H7 (cell line): ENCODE measurements around the gene CCDC121. TPM values are rescaled to one million over a fixed set of nuclear protein-coding genes. Genes with fewer than 3 reads are reported as not detected.
A peak's percentile ranks its signal among the peaks of the same experiment; 100 is the strongest.
"Not testable (repeated sequence)": the region's sequence is repeated elsewhere in the genome, so short reads cannot be mapped to it uniquely, and the experiment has no call there.

Source experiments
- DNase-seq: peaks from one replicate; pipeline ENCODE4 v3.0.0; 2012
- H3K27me3 ChIP-seq: 2 replicates; pipeline ENCODE4 v1.6.0; 2011; ENCODE audit warnings: mild to moderate bottlenecking, low read length; ENCODE audit not compliant: control insufficient read depth, insufficient read depth
- H3K36me3 ChIP-seq: replicated peaks from 2 replicates; pipeline ENCODE4 v1.5.1; 2011; ENCODE audit warnings: low read length; ENCODE audit not compliant: control insufficient read depth, insufficient read depth
- H3K4me3 ChIP-seq: 2 replicates; pipeline ENCODE4 v1.5.1; 2011; ENCODE audit warnings: low read depth, mild to moderate bottlenecking, control low read depth, low read length, moderate library complexity; ENCODE audit not compliant: insufficient read depth
- total RNA-seq: library from RNA; depleted of rRNA; stranded (reverse); fragments of >200 nt; shearing (Covaris generic); gene quantifications from 2 replicates; pipeline ENCODE4 v1.2.3, GENCODE V29; 2014

Gene CCDC121
- total RNA-seq, 1 experiment from 2014 or later, result 2.3 TPM

DNA sequence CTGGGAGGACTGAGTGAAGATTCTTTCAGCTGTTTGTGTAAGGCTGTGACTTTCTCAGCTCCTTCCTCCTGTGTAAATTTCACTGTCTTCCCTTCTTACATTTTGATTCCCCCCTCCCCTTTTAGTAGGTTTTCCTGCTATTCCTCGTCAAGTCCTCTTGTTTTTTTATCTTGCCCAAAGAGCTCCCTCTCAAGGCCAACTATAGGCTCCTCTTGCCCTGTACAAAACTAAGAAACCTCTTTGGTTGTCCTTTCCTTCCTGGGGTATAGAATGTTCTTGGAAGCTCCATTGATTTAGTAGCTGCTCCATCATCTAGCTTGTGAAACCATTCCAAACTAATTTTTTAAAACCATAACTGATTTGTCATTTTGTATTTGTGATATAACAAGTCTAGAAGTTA lies 7.3 kb downstream of the CCDC121 start:
- Histone ChIP-seq H3K4me3 (no peak overlapping the region), H3K27me3 (no peaks in the 10 kb centered on the region), H3K36me3 (peaks cover 3% of the 10 kb centered on the region)
- peak; percentile 22 for DNase-seq

DNA sequence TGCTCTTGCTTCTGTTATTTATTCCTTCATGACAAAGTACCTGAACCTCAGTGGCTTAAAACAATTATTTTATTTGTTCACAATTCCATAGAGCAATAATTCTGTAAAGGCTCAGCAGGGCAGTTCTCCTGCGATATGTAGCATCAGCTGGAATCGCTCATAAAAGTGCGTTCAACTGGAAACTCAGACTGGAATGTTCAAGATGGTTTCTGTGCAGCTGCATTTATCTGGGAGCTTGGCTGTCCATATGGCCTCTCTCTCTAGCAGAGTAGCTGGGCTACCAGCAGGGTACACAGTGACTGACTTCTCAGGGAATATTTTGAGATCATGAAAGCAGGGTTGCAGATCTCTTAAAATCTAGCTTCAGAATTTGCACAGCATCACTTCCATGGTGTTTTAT lies 13.5 kb downstream of the CCDC121 start:
- Histone ChIP-seq H3K4me3 (no peak overlapping the region), H3K27me3 (no peaks in the 10 kb centered on the region), H3K36me3 (peaks cover 5% of the 10 kb centered on the region)
- DNase-seq, result no peak

DNA sequence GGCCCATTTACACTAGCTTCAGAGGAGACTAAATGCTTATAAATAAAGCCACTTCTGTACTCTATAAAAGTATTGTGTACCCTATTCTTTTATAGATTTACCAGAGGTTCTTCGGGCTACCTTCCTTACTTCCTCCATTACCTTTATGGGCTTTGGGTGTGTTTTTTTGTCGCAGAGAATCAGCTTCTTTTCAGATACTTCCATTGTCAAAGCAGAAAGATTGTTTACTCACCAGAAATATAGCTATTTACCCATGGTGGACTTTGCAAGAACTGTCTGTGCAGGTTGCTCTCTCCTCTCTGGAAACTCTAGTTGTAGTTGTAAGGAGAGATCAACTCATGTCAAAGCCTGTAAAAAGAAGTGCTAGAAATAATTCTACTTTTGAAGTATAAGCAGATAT lies 14.8 kb downstream of the CCDC121 start:
- Histone ChIP-seq H3K27me3 (no peaks in the 10 kb centered on the region), H3K4me3 (no peak overlapping the region), H3K36me3 (peaks cover 5% of the 10 kb centered on the region)
- DNase-seq, result no peak

DNA sequence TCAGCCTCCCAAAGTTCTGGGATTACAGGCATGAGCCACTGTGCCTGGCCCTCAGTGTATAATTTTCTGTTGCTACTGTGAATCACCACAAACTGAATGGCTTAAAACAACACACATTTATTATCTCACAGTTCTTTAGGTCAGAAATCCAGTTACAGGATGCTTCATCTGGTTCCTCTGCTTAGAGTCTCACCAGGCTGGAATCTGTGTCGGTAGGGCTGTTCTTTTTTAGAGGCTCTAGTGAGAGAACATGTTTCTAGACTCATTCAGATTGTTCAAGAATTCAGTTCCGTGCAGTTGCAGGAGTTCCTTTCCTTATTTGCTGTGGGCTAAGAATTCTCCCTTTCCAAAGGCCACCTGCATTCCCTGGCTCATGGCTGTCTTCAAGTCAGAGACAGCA lies 22.2 kb downstream of the CCDC121 start:
- Histone ChIP-seq H3K36me3 (peaks cover 13% of the 10 kb centered on the region), H3K27me3 (no peaks in the 10 kb centered on the region), H3K4me3 (no peak overlapping the region)
- no peak for DNase-seq

DNA sequence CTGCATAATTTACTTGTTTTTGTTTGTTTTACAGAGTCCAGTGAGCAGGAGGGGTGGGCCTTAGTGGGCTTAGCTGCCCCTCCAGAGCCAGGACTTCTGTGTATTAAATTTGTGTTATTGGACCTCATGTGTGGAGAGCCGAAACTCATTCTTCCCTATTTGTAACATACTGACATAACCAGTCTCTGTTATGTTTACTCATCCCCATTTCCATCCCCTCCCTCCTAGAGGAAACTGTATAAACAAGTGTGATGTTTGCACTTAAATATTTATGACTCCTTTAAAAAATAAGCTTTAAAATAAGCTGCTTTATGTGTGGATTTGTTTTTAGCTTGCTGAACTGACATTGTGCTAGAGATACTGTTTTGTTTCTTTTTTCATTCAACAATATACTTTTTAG lies 32.2 kb downstream of the CCDC121 start:
- Histone ChIP-seq H3K4me3 (no peak overlapping the region), H3K36me3 (0 out of 2 replicates have a peak, but pooled peaks cover 2% of the 10 kb centered on the region), H3K27me3 (no peaks in the 10 kb centered on the region)
- no peak for DNase-seq

DNA sequence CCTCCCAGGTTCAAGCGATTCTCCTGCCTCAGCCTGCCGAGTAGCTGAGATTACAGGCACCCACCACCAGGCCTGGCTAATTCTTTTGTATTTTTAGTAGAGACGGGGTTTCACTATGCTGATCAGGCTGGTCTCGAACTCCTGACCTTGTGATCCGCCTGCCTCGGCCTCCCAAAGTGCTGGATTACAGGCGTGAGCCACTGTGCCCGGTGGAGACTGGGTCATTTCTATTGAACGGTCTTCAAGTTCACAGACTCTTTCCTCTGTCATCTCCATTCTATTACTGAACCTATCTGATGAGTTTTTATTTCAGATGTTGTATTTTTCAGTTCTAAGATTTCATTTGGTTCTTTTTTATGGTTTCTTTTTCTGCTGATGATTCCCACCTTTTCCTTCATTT lies 33.4 kb downstream of the CCDC121 start:
- not testable (repeated sequence) for H3K36me3 ChIP-seq, H3K27me3 ChIP-seq, DNase-seq, H3K4me3 ChIP-seq

DNA sequence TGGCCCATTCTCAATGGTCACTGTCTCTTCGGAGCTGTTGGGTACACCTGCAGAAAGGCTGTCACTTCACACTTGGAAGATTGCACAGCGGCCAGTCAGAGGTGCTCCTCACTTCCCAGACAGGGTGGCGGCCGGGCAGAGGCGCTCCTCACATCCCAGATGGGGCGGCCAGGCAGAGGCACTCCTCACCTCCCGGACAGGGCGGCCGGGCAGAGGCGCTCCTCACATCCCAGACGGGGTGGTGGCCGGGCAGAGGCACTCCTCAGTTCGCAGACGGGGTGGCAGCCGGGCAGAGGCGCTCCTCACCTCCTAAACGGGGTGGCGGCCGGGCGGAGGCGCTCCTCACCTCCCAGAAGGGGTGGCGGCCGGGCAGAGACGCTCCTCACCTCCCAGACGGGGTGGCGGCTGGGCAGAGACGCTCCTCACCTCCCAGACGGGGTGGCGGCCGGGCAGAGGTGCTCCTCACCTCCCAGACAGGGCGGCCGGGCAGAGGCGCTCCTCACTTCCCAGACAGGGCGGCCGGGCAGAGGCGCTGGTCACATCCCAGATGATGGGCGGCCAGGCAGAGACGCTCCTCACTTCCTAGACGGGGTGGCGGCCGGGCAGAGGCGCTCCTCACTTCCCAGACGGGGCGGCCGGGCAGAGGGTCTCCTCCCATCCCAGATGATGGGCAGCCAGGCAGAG lies 34.6 kb downstream of the CCDC121 start:
- H3K27me3 ChIP-seq, H3K36me3 ChIP-seq, H3K4me3 ChIP-seq, DNase-seq: not testable (repeated sequence)

DNA sequence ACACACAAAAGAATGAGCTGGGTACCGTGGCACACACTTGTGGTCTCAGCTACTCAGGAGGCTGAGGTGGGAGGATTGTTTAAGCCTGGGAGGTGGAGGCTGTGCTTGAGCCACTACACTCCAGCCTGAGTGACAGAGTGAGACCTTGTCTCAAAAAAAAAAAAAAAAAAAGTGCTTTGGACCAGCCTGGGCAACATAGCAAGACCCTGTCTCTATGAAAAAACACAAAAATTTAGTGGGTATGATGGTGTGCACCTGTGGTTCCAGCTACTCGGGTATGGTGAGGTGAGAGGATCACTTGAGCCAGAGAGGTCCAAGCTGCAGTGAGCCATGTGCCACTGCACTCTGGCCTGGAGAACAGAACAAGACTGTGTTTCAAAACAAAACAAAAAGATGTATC lies 35.6 kb downstream of the CCDC121 start:
- Histone ChIP-seq H3K27me3 (no peaks in the 10 kb centered on the region), H3K4me3 (no peak overlapping the region), H3K36me3 (no peaks in the 10 kb centered on the region)
- DNase-seq, result no peak

DNA sequence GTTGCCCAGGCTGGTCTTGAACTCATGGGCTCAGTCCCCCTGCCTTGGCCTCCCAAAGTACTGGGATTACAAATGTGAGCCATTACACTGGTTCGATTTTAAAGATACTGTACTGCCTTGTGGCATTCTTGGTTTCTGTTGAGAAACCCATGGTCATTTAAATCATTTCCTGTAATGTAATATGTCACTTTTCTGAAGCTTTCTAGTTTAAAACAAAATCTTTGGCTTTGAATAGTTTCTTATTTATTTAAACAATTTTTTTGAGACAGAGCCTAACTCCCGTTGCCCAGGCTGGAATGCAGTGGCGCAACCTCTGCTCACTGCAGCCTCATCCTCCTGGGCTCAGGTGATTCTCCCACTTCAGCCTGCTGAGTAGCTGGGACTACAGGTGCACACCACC lies 37.1 kb downstream of the CCDC121 start:
- no peaks in the 10 kb centered on the region for H3K27me3 ChIP-seq
- no peak overlapping the region for H3K4me3 ChIP-seq
- DNase-seq, result no peak
- H3K36me3 ChIP-seq, result no peaks in the 10 kb centered on the region

DNA sequence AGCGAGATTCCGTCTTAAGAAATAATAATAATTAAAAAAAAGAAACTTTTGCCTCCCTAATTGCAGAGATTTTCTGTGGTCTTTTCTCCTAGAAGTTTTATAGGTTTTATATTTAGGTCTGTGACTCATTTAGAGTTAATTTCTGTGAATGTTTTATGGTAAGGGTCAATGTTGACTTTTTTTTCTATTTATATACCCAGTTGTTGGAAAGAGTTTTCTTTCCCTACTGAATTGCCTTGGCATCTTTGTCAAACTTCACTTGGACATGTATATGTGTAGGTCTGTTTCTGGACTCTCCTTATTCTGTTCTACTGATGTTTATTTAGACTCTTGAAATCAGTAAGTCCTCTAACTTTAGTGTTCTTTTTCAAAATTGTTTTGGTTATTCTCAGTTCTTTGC lies 40.5 kb downstream of the CCDC121 start:
- Histone ChIP-seq H3K27me3 (no peaks in the 10 kb centered on the region), H3K36me3 (no peaks in the 10 kb centered on the region), H3K4me3 (no peak overlapping the region)
- DNase-seq, result no peak

DNA sequence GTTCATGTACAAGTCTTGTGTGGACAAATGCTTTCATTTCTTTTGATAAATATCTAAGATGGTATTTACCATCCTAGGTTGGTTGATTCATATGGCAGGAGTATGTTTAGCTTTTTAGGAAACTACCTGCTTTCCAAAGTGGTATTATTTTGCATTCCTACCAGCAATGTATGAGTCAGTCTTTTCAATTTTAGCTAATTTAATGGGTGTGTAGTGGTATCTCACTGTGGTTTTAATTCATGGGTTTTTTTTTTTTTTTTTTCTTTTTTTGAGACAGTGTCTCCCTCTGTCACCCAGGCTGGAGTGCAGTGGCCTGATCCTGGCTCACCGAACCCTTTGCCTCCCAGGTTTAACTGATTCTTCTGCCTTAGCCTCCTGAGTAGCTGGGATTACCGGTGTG lies 41.8 kb downstream of the CCDC121 start:
- Histone ChIP-seq H3K27me3 (no peaks in the 10 kb centered on the region), H3K4me3 (no peak overlapping the region), H3K36me3 (no peaks in the 10 kb centered on the region)
- DNase-seq, result no peak

DNA sequence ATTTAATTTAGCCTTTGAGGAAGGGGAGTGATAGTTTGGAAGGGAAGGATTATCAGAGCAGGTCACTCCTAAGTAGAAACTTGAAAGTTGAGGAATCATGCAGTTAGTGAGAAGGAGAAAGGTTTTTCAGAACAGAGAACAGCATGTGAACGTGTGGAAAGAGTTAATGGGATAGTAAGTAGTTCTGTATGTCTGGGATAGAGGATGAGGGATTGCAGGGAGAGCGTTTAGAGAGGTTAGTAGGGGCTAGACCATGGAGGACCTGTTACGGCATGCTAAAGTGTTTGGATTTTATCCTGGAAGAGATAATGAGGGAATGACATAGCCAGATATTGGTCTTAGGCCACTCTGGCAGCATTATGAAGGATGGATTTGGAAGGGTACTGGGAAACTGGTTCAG lies 44.2 kb downstream of the CCDC121 start:
- H3K36me3 ChIP-seq, result no peaks in the 10 kb centered on the region
- DNase-seq, result no peak
- H3K27me3 ChIP-seq, result no peaks in the 10 kb centered on the region
- no peak overlapping the region for H3K4me3 ChIP-seq

DNA sequence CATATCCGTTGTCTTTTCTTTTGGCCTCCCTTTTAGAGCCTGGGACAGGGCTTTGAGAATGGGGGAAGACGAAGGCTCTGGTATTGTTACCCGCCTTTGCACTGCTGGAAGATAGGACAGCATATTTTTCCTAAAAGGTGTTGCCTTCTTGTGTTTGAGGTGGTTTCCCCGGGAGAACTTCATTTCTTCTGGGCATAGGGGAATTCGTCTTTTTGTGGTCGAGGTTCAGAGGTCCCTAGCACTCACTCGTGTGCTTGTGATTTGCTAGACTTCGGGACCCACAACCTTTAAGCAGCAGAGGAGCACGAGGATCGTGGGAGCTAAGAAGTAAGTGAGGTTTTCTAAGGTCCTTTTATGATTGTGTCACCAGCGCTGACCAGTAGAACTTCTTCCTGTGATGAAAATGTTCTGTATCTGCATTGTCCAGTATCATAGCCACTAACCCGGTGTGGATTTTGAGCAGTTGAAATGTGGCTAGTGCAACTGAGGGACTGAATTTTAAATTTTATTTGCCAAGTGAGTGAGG lies 45.4 kb downstream of the CCDC121 start:
- Histone ChIP-seq H3K4me3 (peak overlapping the region; percentile 59), H3K36me3 (no peaks in the 10 kb centered on the region), H3K27me3 (no peaks in the 10 kb centered on the region)
- no peak for DNase-seq

DNA sequence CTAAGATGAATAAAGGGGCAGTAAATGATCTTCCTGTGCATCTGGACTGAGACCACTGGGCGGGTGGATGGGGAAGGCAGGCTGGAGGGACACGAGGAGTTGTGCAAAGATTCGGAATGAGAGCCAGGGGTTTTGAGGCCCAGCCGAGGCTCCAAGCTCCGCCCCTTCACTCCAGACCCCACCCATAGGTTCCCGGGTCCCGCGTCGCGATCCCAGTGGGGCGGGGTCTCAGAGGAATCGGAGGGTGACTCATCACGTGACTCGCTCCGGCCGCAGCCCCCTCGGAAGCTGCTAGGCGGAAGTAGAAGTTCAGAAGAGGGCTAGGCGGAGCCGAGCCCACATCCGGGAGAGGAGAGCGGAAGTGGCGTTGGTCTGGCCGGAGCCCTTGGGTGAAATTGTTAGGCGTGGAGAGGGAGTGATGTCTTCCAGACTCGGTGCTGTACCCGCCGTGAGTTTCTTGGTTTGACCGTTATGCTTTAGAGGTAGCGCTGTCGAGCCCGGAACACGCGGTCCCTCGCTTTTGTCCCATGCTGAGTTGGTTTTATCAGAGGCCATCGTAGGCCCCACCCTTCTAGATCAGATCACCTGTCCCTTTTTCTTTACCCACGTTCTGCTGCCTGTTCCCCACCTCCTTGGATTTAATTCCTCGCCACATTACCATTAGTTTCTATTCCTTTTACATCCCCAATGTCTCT lies 46.0 kb downstream of the CCDC121 start, which contains the start of gene ZNF512:
Gene ZNF512 (plus strand): TSS at position 348 of the 695 bp plus-strand sequence. CDS start 71 bp downstream, at position 419.
- no peaks in the 10 kb centered on the region for H3K27me3 ChIP-seq
- peak within 1 kb of the TSS; percentile 59 for H3K4me3 ChIP-seq
- H3K36me3 ChIP-seq, result no peaks in the 10 kb centered on the region

DNA sequence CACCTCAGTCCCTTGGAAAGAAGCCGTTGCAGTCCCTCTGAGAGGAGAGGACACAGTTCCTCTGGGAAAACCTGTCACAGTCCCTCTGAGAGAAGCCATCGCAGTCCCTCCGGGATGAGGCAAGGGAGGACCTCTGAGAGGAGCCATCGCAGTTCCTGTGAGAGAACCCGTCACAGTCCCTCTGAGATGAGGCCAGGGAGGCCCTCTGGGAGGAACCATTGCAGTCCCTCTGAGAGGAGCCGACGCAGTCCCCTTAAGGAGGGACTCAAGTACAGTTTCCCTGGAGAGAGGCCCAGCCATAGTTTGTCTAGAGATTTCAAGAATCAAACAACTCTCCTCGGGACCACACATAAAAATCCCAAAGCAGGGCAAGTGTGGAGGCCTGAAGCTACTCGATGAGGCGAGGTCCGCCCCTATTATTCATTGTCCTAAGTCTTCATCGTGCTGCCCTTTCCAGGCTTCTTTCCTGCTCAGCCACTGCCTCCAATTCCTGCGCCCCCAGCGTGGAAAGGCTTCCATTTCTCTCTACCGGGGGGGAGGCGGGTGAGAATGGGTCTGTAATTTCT lies 46.6 kb downstream of the CCDC121 start:
- peak; percentile 10 for DNase-seq
- peak overlapping the region; percentile 59 for H3K4me3 ChIP-seq
- no peaks in the 10 kb centered on the region for H3K27me3 ChIP-seq
- no peaks in the 10 kb centered on the region for H3K36me3 ChIP-seq

More for the DNA sequence above, 46.0 kb downstream of the CCDC121 start, which contains the start of gene ZNF512:
- peak; percentile 93 for DNase-seq
